GM20431 (cell line): ENCODE measurements around the gene KIF5A.
"Not testable (repeated sequence)": the region's sequence is repeated elsewhere in the genome, so short reads cannot be mapped to it uniquely, and the experiment has no call there.

Experiments used
- in situ Hi-C: fragments of 300-500 bp; cut with MseI, MboI; formaldehyde crosslinking; loops from one replicate; pipeline ENCODE4 v1.15.0; 2020; ENCODE audit warnings: low sequenced_read_pairs; ENCODE audit not compliant: unreplicated experiment

Gene KIF5A

DNA sequence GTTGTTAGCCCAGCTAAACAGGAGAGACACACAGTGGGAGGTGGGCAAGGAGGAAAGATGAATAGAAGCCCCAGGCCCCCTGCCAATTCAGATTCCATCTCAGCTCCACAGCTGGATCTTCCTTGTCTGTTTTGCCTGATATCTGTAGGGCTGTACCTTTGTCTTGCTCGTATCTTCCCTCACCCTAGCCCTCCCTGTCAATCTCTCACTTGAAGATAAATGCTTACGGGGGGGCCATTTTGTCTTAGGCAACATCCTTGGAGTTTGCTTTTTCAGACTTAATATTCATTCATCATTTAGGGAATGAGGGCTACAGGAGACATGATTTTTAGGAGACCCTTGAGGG lies 2.4 kb downstream of the KIF5A start:
- in situ Hi-C loops, result no loop called here

- in situ Hi-C loops, result no loop called here
These were observed 3.0 kb downstream of the KIF5A start for GRCh38 chr12:57552835-57553313.

DNA sequence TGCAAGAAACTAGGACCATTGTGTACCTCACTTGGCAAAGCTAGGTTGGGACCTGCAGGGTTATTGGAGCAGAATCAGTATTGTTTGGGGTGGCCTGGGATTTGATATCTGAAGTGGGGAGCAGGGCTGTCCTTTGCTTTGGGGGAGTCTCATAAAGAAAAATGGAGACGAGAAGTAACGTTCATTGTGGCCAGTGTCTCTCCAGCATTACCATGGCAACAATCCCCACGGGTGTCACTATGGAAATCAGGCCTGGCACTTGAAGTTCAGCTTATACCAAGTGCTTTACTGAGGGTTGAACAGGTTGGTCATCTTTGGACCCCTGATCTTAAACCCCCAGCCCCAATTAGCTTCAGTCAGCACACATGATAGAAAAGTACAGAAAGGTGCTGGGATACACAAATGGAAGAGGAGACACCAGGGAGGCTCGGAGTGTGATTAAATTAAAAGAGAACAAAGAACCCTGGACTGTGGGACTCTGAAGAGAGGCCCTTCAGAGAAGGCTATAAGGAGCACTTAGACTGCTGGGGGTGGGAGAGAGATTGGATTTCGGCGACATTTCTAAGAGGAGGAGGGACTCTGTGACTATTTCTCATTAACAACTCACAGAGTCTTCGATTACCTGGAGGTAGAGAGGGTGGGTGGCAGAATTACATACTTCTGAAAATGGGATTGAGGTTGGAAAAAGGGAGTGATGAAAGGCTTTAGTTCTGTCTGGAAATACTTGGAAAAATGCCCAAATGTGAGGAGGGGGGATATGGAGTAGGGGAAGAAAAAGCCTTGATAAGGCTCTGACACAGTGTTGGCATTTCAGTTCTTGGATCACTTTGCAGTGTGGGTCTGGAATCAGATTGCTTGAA lies 3.7 kb downstream of the KIF5A start:
- in situ Hi-C loops, result no loop called here

- in situ Hi-C loops, result no loop called here
These were observed 4.6 kb downstream of the KIF5A start for GRCh38 chr12:57554453-57554852.

DNA sequence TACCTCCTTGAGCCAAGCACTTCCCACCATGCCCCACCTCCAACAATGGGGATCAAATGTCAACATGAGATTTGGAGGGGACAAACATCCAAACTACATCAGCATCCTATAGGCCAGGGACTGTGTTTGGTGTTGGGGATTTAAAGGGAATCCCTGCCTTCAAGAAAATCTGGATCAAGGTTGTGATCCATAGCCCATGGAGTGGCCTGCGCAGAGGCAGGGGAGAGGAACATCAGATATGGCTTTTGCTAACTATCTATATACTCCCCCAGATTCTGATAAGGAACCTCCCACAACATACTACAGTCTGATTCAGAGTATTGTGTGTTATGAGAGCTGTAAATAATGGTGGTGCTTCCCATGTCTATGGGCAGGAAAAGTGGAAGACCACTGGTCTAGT lies 5.1 kb downstream of the KIF5A start:
- in situ Hi-C loops, result no loop called here

DNA sequence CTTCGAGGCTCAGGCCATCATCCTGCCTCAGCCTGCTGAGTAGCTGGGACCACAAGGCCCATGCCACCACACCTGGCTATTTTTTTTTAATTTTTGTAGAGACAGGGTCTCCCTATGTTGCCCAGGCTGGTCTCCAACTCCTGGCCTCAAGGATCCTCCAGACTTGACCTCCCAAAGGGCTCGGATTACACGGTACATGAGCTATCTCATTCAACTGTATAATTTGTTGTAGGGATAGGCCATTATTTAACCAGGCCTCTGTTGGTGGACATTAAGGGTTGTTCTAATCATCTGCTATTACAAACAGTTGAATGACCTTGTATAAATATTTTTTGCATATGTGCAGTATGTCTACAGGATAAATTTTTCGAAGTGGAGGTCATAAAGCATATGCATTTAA lies 9.0 kb downstream of the KIF5A start:
- in situ Hi-C loops, result no loop called here

GRCh38 chr12:57560516-57560915 lies 10.7 kb downstream of the KIF5A start:
- in situ Hi-C loops, result no loop called here

DNA sequence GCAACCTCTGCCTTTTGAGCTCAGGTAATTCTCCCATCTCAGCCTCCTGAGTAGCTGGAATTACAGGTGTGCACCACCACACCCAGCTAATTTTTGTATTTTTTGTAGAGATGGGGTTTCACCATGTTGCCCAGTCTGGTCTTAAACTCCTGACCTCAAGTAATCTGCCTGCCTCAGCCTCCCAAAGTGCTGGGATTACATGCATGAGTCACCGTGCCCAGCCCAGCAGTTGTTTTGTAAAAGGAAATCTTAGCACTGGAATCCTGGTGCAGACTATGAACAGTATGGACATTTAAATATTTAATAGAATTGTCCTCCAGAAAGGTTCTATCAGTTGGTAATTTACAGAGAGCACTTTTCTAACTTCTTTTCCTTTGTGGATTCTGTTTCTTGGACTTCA lies 11.3 kb downstream of the KIF5A start:
- in situ Hi-C loops, result not testable (repeated sequence)

DNA sequence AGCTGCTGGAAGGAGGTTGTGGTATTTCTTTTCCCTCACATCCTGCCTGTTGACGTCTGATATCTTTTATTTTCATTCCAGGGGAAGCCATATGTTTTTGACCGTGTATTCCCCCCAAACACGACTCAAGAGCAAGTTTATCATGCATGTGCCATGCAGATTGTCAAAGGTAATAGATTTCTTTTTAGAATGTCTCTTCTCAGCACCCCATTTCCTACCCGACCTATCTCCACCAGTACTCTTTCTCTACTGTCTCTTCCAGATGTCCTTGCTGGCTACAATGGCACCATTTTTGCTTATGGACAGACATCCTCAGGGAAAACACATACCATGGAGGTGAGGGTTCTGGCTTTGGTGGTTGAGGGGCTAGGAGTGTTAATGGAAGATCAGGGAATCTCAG lies 13.5 kb downstream of the KIF5A start:
- in situ Hi-C loops, result no loop called here

- in situ Hi-C loops, result no loop called here
These were observed 14.4 kb downstream of the KIF5A start for GRCh38 chr12:57564178-57564740.

GRCh38 chr12:57568838-57569237 lies 19.0 kb downstream of the KIF5A start:
- in situ Hi-C loops, result no loop called here

DNA sequence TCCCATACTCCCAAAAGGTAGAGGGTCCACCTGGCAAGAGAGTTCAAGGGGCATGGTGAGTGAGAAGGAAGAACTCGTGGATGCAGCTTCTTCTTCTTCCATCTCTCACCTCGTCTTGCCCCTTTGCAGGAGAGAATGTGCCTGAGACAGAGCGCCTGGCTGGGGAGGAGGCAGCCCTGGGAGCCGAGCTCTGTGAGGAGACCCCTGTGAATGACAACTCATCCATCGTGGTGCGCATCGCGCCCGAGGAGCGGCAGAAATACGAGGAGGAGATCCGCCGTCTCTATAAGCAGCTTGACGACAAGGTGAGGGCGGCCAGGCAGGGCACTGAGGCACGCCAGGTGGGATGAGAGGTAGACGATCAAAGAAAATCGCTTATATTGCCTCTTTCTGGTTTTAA lies 20.0 kb downstream of the KIF5A start:
- in situ Hi-C loops, result no loop called here

- in situ Hi-C loops, result not testable (repeated sequence)
These were observed 20.6 kb downstream of the KIF5A start for GRCh38 chr12:57570438-57570837.

- in situ Hi-C loops, result no loop called here
These were observed 22.3 kb downstream of the KIF5A start for GRCh38 chr12:57571926-57572762.

DNA sequence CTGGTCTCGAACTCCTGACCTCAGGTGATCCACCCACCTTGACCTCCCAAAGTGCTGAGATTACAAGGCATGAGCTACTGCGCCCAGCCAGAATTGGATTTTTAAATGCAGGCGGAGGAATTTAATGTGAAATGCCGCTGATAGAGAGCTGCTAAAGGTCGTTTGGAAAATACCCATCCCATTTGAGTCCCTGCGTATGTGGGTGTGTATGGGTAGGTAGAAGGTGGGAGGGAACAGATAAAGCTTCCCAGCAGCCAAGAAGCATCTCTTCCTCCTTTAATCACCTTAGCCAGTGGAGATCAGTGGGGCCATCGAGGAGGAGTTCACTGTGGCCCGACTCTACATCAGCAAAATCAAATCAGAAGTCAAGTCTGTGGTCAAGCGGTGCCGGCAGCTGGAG lies 25.0 kb downstream of the KIF5A start:
- in situ Hi-C loops, result no loop called here

DNA sequence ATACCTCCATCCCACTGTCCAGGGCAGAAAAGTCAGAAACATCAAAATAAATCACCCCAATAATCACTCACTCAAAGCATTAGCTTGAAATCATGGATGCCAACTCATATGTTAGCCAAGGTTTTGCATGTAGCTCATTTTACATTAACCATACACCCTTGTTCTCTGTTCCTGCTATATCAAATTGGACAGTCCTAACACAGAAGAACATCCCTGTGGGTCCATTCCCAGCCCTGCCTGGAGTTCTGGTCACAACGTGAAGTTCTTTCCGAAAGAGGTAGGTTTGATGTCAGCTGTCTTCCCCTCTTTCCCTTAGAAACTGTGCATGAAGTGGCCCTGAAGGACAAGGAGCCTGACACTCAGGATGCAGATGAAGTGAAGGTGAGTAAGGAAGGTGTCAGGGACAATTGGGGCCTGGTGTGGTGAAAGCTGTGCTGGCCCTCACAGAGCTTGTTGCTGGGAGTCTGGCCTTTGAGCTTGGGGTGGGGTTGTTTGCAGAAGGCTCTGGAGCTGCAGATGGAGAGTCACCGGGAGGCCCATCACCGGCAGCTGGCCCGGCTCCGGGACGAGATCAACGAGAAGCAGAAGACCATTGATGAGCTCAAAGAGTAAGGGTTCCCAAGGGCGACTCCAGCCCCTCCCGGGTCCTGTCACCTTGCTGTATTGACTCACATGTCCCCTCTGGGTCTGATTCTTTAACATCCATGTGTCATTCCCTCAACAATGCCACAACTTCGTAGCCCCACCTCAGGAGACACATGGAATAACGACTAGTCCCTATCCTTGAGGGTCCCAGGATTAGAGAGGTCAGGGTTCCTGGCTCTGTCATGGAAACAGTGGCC lies 26.1 kb downstream of the KIF5A start:
- in situ Hi-C loops, result no loop called here

DNA sequence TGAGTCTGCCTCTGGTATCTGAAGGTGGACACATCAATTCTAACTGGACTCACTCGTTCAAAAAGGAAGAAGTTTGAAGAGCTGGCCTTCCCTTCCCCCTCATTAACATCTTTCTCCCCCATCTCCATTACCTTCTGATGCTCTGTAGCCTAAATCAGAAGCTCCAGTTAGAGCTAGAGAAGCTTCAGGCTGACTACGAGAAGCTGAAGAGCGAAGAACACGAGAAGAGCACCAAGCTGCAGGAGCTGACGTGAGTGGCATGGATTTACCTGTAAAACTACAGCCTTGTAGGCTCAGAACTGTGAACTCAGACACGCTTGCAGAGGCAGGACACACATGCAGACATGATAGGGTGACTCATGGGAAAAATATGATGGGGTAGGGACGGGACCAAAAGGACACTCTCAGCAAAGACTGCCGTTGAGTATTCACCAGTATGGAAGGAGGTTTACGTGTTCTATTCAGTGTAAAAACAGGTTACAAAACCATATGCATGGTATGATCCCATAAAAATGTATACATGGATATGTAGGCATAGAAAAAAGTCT lies 26.8 kb downstream of the KIF5A start:
- in situ Hi-C loops, result no loop called here

GRCh38 chr12:57577981-57578758 lies 28.3 kb downstream of the KIF5A start:
- in situ Hi-C loops, result no loop called here

GRCh38 chr12:57579011-57579410 lies 29.2 kb downstream of the KIF5A start:
- in situ Hi-C loops, result no loop called here
